Body of pancreas (tissue), 4 donors: Measurements from ENCODE around the gene RECK. TPM values are rescaled to one million over a fixed set of nuclear protein-coding genes. Genes with fewer than 3 reads are reported as not detected.

Source experiments
- ATAC-seq: fragments of 150-250 bp; one replicate; pipeline ENCODE4 v1.9.1; 2016
- DNase-seq, 4 donors: peaks; one replicate each; pipeline ENCODE4 v3.0.0-alpha.2; 2019
- H3K27ac ChIP-seq, 4 donors: fragments of 200-600 bp; sonication (generic); 1 replicate in 3 of 4; 2 replicates in 1 of 4; pipeline versions ENCODE4 v1.5.1 to v1.6.1; 2016 to 2019; ENCODE audit warnings: mild to moderate bottlenecking in 1 of 4, mixed read lengths in 1 of 4, moderate library complexity in 1 of 4
- H3K27me3 ChIP-seq, 2 donors: fragments of 200-600 bp; sonication (generic); one replicate each; pipeline ENCODE4 v1.6.0; 2016; ENCODE audit warnings: mild to moderate bottlenecking in 1 of 2
- H3K36me3 ChIP-seq, 2 donors: fragments of 200-600 bp; sonication (generic); replicated peaks in 1 of 2; 2 replicates each; pipeline ENCODE4 v1.5.1; 2016; ENCODE audit warnings: low read depth in 2 of 2; ENCODE audit not compliant: insufficient read depth in 1 of 2
- H3K4me1 ChIP-seq: fragments of 200-600 bp; sonication (generic); one replicate; pipeline ENCODE4 v1.6.0; 2016
- H3K4me3 ChIP-seq, 2 donors: fragments of 200-600 bp; sonication (generic); 1 replicate in 1 of 2; 2 replicates in 1 of 2; pipeline ENCODE4 v1.5.1; 2016 to 2019
- H3K9me3 ChIP-seq, 3 donors: fragments of 200-600 bp; sonication (generic); 1 replicate in 2 of 3; 2 replicates in 1 of 3; pipeline ENCODE4 v1.5.1; 2016
- CTCF ChIP-seq, 7 experiments: fragments of 450-650 bp in 4 of 7; fragments of 200-600 bp in 3 of 7; sonication (generic) in 3 of 7; IDR thresholded peaks; one replicate each; pipeline ENCODE4 v1.5.1; 2016 to 2019; ENCODE audit warnings: antibody characterized with exemption in 7 of 7
- POLR2A ChIP-seq, 3 donors: fragments of 450-650 bp; IDR thresholded peaks; one replicate each; pipeline ENCODE4 v1.6.1; 2016; ENCODE audit warnings: antibody characterized with exemption in 3 of 3, mild to moderate bottlenecking in 2 of 3
- WGBS, 2 donors: methylation state at CpG; one replicate each; pipeline ENCODE4 v1.1.5; 2017; 5-methylcytosine and 5-hydroxymethylcytosine counted together
- intact Hi-C: fragments of 100-400 bp; cut with DNase I; formaldehyde crosslinking; loops from one replicate; pipeline ENCODE4 v1.15.1; 2023
- total RNA-seq, 2 donors: library from RNA; depleted of rRNA; stranded (reverse); fragments of >200 nt; gene quantifications; one replicate each; pipeline ENCODE4 v1.1.0, GENCODE V29; 2016

RECK gene
- total RNA-seq, 2 donors from 2014 or later: 2.6 to 7.0 TPM

- Histone ChIP-seq H3K27me3 (no peaks in the 10 kb centered on the region), H3K9me3 (no peaks in the 10 kb centered on the region), H3K4me1 (no peaks in the 10 kb centered on the region), H3K36me3 (no peaks in the 10 kb centered on the region), H3K27ac (no peak overlapping the region), H3K4me3 (no peak overlapping the region)
- no peak for ATAC-seq
- 66 to 81% methylated on average over 2 of the region's 2 CpGs for WGBS, 2 donors
- TF ChIP-seq POLR2A (IDR thresholded peaks at IDR 0.05): no peak
- no peak for TF ChIP-seq CTCF (IDR thresholded peaks at IDR 0.05)
- DNase-seq: no peak
- intact Hi-C loops: no loop called here
Measured at GRCh38 chr9:36051317-36051716, 14.6 kb downstream of the RECK start.

GRCh38 chr9:36053971-36054370 lies 17.3 kb downstream of the RECK start:
- no peaks in the 10 kb centered on the region for H3K4me1 ChIP-seq
- no peak for TF ChIP-seq POLR2A (IDR thresholded peaks at IDR 0.05)
- TF ChIP-seq CTCF (IDR thresholded peaks at IDR 0.05): no peak
- WGBS, 2 donors: 71 to 79% methylated on average over 3 of the region's 3 CpGs
- ATAC-seq (no peak), DNase-seq (no peak)
- no peaks in the 10 kb centered on the region for H3K27me3 ChIP-seq
- intact Hi-C loops: no loop called here
- H3K9me3 ChIP-seq: no peaks in the 10 kb centered on the region
- no peak overlapping the region for H3K4me3 ChIP-seq
- no peaks in the 10 kb centered on the region for H3K36me3 ChIP-seq
- no peak overlapping the region for H3K27ac ChIP-seq

GRCh38 chr9:36056896-36057295 lies 20.2 kb downstream of the RECK start:
- no peaks in the 10 kb centered on the region for H3K9me3 ChIP-seq
- no peaks in the 10 kb centered on the region for H3K27me3 ChIP-seq
- ATAC-seq (no peak), DNase-seq (no peak)
- H3K4me1 ChIP-seq: no peaks in the 10 kb centered on the region
- TF ChIP-seq CTCF (IDR thresholded peaks at IDR 0.05): no peak
- TF ChIP-seq POLR2A (IDR thresholded peaks at IDR 0.05): no peak
- no peak overlapping the region for H3K27ac ChIP-seq
- no peak overlapping the region for H3K4me3 ChIP-seq
- no peaks in the 10 kb centered on the region for H3K36me3 ChIP-seq
- WGBS, 2 donors: 31 to 32% methylated on average over 3 of the region's 3 CpGs
- intact Hi-C loops: no loop called here

GRCh38 chr9:36063804-36064447 lies 27.2 kb downstream of the RECK start:
- ATAC-seq (no peak), DNase-seq (no peak)
- Histone ChIP-seq H3K4me3 (no peak overlapping the region), H3K27ac (no peak overlapping the region), H3K36me3 (no peaks in the 10 kb centered on the region), H3K9me3 (no peaks in the 10 kb centered on the region), H3K4me1 (no peaks in the 10 kb centered on the region), H3K27me3 (no peaks in the 10 kb centered on the region)
- TF ChIP-seq POLR2A (IDR thresholded peaks at IDR 0.05) (no peak), CTCF (IDR thresholded peaks at IDR 0.05) (no peak)
- intact Hi-C loops: no loop called here
- 95% methylated on average over 2 of the region's 2 CpGs for WGBS, 2 donors

GRCh38 chr9:36064448-36065037 lies 27.8 kb downstream of the RECK start:
- no peak overlapping the region for H3K4me3 ChIP-seq
- no peak overlapping the region for H3K27ac ChIP-seq
- 23 to 25% methylated on average over 1 of the region's 1 CpG for WGBS, 2 donors
- TF ChIP-seq POLR2A (IDR thresholded peaks at IDR 0.05): no peak
- TF ChIP-seq CTCF (IDR thresholded peaks at IDR 0.05): no peak
- no peaks in the 10 kb centered on the region for H3K36me3 ChIP-seq
- H3K4me1 ChIP-seq: no peaks in the 10 kb centered on the region
- no peak for DNase-seq
- intact Hi-C loops: no loop called here
- H3K9me3 ChIP-seq: no peaks in the 10 kb centered on the region
- no peaks in the 10 kb centered on the region for H3K27me3 ChIP-seq
- ATAC-seq: no peak
